Trophoblast cell (in vitro differentiated cells and primary cell): ENCODE measurements around the gene RFX3.

ENCODE experiments used
- DNase-seq, 2 donors: peaks; one replicate each; pipeline ENCODE4 v3.0.0-alpha.2; 2016
- H2AFZ ChIP-seq: 2 replicates; pipeline ENCODE4 v1.6.1; 2013; ENCODE audit warnings: low read length, moderate library complexity, mild to moderate bottlenecking; ENCODE audit not compliant: insufficient read depth, poor library complexity
- H2AK5ac ChIP-seq: 2 replicates; pipeline ENCODE4 v1.6.1; 2013; ENCODE audit warnings: mild to moderate bottlenecking, low read length
- H2BK120ac ChIP-seq: 2 replicates; pipeline ENCODE4 v1.6.1; 2013; ENCODE audit warnings: low read length, mild to moderate bottlenecking, moderate library complexity; ENCODE audit not compliant: insufficient read depth, poor library complexity
- H2BK12ac ChIP-seq: 2 replicates; pipeline ENCODE4 v1.6.1; 2013; ENCODE audit warnings: mild to moderate bottlenecking, low read length, moderate library complexity
- H2BK5ac ChIP-seq: 2 replicates; pipeline ENCODE4 v1.6.1; 2013; ENCODE audit warnings: low read length, low read depth, moderate library complexity, mild to moderate bottlenecking; ENCODE audit not compliant: poor library complexity
- H3K14ac ChIP-seq: 2 replicates; pipeline ENCODE4 v1.6.1; 2013; ENCODE audit warnings: mild to moderate bottlenecking, low read length
- H3K18ac ChIP-seq: 2 replicates; pipeline ENCODE4 v1.6.1; 2013; ENCODE audit warnings: mild to moderate bottlenecking, low read length
- H3K23ac ChIP-seq: 2 replicates; pipeline ENCODE4 v1.6.1; 2013; ENCODE audit warnings: low read length
- H3K27ac ChIP-seq: 2 replicates; pipeline ENCODE4 v1.5.1; 2013; ENCODE audit warnings: low read depth, mild to moderate bottlenecking, inconsistent platforms, low read length, moderate library complexity
- H3K27me3 ChIP-seq: 2 replicates; pipeline ENCODE4 v1.6.1; 2013; ENCODE audit warnings: inconsistent platforms, mild to moderate bottlenecking, low read length, moderate library complexity; ENCODE audit not compliant: insufficient read depth
- H3K36me3 ChIP-seq, 2 experiments: 1 replicate in 1 of 2; 2 replicates in 1 of 2; pipeline ENCODE4 v1.6.1; 2013; ENCODE audit warnings: low read length in 2 of 2, mild to moderate bottlenecking in 2 of 2, moderate library complexity in 1 of 2; ENCODE audit not compliant: insufficient read depth in 2 of 2, control insufficient read depth in 1 of 2
- H3K4ac ChIP-seq: 2 replicates; pipeline ENCODE4 v1.6.1; 2013; ENCODE audit warnings: low read depth, mild to moderate bottlenecking, low read length, moderate library complexity
- H3K4me1 ChIP-seq, 2 experiments: 1 replicate in 1 of 2; 2 replicates in 1 of 2; pipeline ENCODE4 v1.6.1; 2013; ENCODE audit warnings: low read length in 2 of 2, mild to moderate bottlenecking in 2 of 2, moderate library complexity in 1 of 2; ENCODE audit not compliant: insufficient read depth in 2 of 2, control insufficient read depth in 1 of 2
- H3K4me2 ChIP-seq: 2 replicates; pipeline ENCODE4 v1.6.1; 2013; ENCODE audit warnings: inconsistent platforms, mild to moderate bottlenecking, low read length, moderate library complexity
- H3K4me3 ChIP-seq: 2 replicates; pipeline ENCODE4 v1.5.1; 2013; ENCODE audit warnings: mild to moderate bottlenecking, low read depth, low read length, inconsistent platforms
- H3K79me1 ChIP-seq: one replicate; pipeline ENCODE4 v1.6.1; 2013; ENCODE audit warnings: low read length
- H3K79me2 ChIP-seq: 2 replicates; pipeline ENCODE4 v1.6.1; 2013; ENCODE audit warnings: low read length, mild to moderate bottlenecking; ENCODE audit not compliant: control insufficient read depth, insufficient read depth, poor library complexity
- H3K9ac ChIP-seq: 2 replicates; pipeline ENCODE4 v1.6.1; 2013; ENCODE audit warnings: mild to moderate bottlenecking, low read length
- H3K9me3 ChIP-seq: 2 replicates; pipeline ENCODE4 v1.6.1; 2013; ENCODE audit warnings: low read depth, mild to moderate bottlenecking, control low read depth, inconsistent platforms, low read length; ENCODE audit not compliant: insufficient read depth
- H4K12ac ChIP-seq: 2 replicates; pipeline ENCODE4 v1.6.1; 2013; ENCODE audit warnings: low read depth, mild to moderate bottlenecking, low read length, moderate library complexity
- H4K8ac ChIP-seq: 2 replicates; pipeline ENCODE4 v1.6.1; 2013; ENCODE audit warnings: low read depth, mild to moderate bottlenecking, low read length, moderate library complexity
- H4K91ac ChIP-seq: one replicate; pipeline ENCODE4 v1.6.1; 2013; ENCODE audit warnings: low read depth, mild to moderate bottlenecking, low read length, moderate library complexity
- WGBS: extraction: QIAGEN DNeasy Blood & Tissue Kit; methylation state at CpG from one replicate; pipeline ENCODE4 v1.1.7; 2013; ENCODE audit warnings: missing lambda C conversion rate; ENCODE audit not compliant: insufficient read length, insufficient coverage; ENCODE audit errors: extremely low coverage; 5-methylcytosine and 5-hydroxymethylcytosine counted together

RFX3 gene

DNA sequence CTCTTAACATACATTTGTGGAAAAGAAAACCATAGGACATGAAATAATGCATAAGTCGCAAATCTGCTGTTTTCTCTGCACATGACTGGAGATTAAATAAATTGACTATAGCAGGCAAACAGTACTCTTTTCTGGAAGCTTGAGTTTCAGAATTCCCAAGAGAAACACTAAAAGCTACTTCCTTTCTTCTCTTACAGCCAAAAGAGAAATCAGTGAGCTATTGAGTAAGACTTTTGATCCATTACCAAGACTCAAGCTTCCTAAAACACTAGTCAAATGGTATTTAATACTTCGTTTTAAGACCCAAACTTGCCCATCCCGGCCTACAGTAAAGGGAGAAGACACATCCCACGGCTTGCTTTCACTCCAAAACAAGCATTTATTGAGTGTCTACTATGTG is 346.1 kb downstream of the RFX3 start:
- H3K18ac ChIP-seq, result no peak overlapping the region
- no peak overlapping the region for H3K27ac ChIP-seq
- WGBS, result no CpG with 5 or more reads among the region's 4 CpGs
- no peaks in the 10 kb centered on the region for H3K79me2 ChIP-seq
- H3K27me3 ChIP-seq, result peaks cover 4% of the 10 kb centered on the region
- H2BK120ac ChIP-seq, result no peak overlapping the region
- H3K4me1 ChIP-seq, result no peaks in the 10 kb centered on the region
- no peak overlapping the region for H2AFZ ChIP-seq
- no peak overlapping the region for H3K4ac ChIP-seq
- H3K9ac ChIP-seq, result no peak overlapping the region
- H2BK12ac ChIP-seq, result no peak overlapping the region
- H3K23ac ChIP-seq, result no peak overlapping the region
- H3K9me3 ChIP-seq, result no peaks in the 10 kb centered on the region
- H3K4me3 ChIP-seq, result no peak overlapping the region
- no peak overlapping the region for H3K4me2 ChIP-seq
- H4K8ac ChIP-seq, result no peak overlapping the region
- H3K79me1 ChIP-seq, result no peaks in the 10 kb centered on the region
- H4K12ac ChIP-seq, result no peak overlapping the region
- no peak overlapping the region for H2AK5ac ChIP-seq
- no peak overlapping the region for H2BK5ac ChIP-seq
- H4K91ac ChIP-seq, result no peak overlapping the region
- no peak for DNase-seq
- H3K36me3 ChIP-seq, result no peaks in the 10 kb centered on the region
- no peak overlapping the region for H3K14ac ChIP-seq

DNA sequence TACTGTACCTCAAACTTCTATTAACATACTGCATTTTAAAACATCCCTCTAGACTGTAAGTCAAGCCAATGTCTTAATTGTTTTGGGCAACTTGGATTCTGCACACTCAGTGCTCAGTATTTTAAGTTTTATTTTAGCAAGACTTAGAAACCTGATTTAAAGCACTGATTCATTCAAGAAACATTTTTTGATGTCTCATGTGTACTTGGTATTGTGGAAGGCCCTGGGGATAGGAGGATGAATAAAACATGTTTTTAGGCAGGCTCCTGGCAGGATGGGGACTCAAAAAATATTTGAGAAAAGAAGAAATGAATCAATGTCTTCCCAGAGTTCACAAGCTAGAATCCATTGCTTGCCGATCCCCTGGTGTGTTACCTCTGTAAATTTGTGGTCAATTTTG is 347.9 kb downstream of the RFX3 start:
- no peak overlapping the region for H3K14ac ChIP-seq
- H3K79me2 ChIP-seq, result no peaks in the 10 kb centered on the region
- DNase-seq, result peak in 1 of 2 donors; percentile 13
- no peak overlapping the region for H3K18ac ChIP-seq
- H3K4me3 ChIP-seq, result no peak overlapping the region
- H3K4ac ChIP-seq, result no peak overlapping the region
- H3K27me3 ChIP-seq, result peaks cover 4% of the 10 kb centered on the region
- H3K4me1 ChIP-seq, result no peaks in the 10 kb centered on the region
- H2BK5ac ChIP-seq, result no peak overlapping the region
- no peak overlapping the region for H4K8ac ChIP-seq
- no CpG with 5 or more reads among the region's 1 CpG for WGBS
- H3K4me2 ChIP-seq, result no peak overlapping the region
- no peak overlapping the region for H2BK120ac ChIP-seq
- no peak overlapping the region for H2BK12ac ChIP-seq
- no peak overlapping the region for H4K91ac ChIP-seq
- H3K79me1 ChIP-seq, result no peaks in the 10 kb centered on the region
- H2AK5ac ChIP-seq, result no peak overlapping the region
- H3K27ac ChIP-seq, result no peak overlapping the region
- H3K9me3 ChIP-seq, result no peaks in the 10 kb centered on the region
- H3K23ac ChIP-seq, result no peak overlapping the region
- H2AFZ ChIP-seq, result no peak overlapping the region
- H4K12ac ChIP-seq, result no peak overlapping the region
- H3K9ac ChIP-seq, result no peak overlapping the region
- no peaks in the 10 kb centered on the region for H3K36me3 ChIP-seq

DNA sequence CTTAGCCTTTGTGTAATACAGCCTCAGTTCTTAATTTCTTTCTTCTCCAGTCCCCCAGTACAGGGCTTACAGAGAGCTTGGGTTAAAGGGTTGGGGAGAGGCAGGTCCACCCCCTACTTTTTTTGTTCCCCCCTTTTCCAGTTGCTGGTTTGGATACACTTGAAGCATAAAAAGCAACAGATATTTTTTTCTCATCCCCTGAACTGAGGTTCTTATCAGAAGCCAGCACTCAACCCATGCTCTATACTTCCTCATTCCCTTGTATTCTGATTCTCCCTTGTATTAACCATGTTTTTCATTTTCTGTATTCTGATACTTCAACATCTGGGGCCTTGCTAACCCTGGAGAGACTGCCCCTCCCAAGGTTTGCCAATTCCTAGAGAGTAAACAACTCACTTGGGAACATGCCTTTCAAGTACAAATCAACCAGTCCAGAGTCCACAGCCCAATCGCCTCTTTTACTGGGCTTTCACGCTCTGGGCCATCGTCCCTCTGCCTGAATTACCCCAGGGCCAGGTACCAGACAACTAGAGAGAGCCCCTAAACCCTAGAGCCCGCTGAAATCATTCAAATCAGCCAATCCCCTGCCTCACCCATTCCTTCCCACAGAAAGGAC is 348.5 kb downstream of the RFX3 start:
- Histone ChIP-seq H2AK5ac (no peak overlapping the region), H3K79me1 (no peaks in the 10 kb centered on the region), H2BK120ac (no peak overlapping the region), H4K8ac (no peak overlapping the region), H3K4ac (no peak overlapping the region), H3K4me1 (no peaks in the 10 kb centered on the region), H3K18ac (no peak overlapping the region), H2AFZ (no peak overlapping the region), H3K23ac (no peak overlapping the region), H3K36me3 (no peaks in the 10 kb centered on the region), H3K27me3 (peaks cover 4% of the 10 kb centered on the region), H3K79me2 (no peaks in the 10 kb centered on the region), H2BK12ac (no peak overlapping the region), H3K27ac (no peak overlapping the region), H3K4me2 (no peak overlapping the region), H3K4me3 (no peak overlapping the region), H4K12ac (no peak overlapping the region), H3K9ac (no peak overlapping the region), H2BK5ac (no peak overlapping the region), H3K14ac (no peak overlapping the region), H3K9me3 (no peaks in the 10 kb centered on the region), H4K91ac (no peak overlapping the region)
- no peak for DNase-seq
- no CpG with 5 or more reads among the region's 4 CpGs for WGBS

DNA sequence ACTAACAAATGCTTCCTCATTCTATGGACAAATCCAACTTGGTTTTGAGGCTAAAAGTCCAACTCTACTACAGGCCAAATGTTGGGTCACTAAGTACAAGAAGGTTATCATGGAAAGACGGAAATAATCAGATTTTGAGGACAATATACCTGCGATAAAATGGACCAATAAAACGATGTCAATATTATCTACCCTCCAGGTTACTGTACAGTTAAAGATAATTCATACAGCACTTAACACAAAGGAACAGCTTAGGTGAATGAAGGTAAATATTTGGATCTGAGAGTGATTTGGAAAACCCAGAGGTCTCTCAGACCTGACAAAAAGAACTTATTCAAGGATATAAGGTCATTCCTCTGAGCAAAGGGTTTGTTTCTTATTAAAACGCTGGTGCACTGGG is 352.4 kb downstream of the RFX3 start:
- H3K9ac ChIP-seq, result no peak overlapping the region
- WGBS, result no CpG with 5 or more reads among the region's 4 CpGs

More for the DNA sequence above, 352.4 kb downstream of the RFX3 start:
- H4K91ac ChIP-seq, result no peak overlapping the region
- H3K27ac ChIP-seq, result no peak overlapping the region
- no peak overlapping the region for H2BK12ac ChIP-seq
- no peak overlapping the region for H3K18ac ChIP-seq
- H4K8ac ChIP-seq, result no peak overlapping the region
- no peak overlapping the region for H2AFZ ChIP-seq
- H3K4me2 ChIP-seq, result no peak overlapping the region
- H3K79me1 ChIP-seq, result no peaks in the 10 kb centered on the region
- no peak overlapping the region for H3K4me3 ChIP-seq
- no peaks in the 10 kb centered on the region for H3K4me1 ChIP-seq
- no peak overlapping the region for H4K12ac ChIP-seq
- no peak for DNase-seq
- H3K36me3 ChIP-seq, result no peaks in the 10 kb centered on the region
- H2BK120ac ChIP-seq, result no peak overlapping the region
- no peaks in the 10 kb centered on the region for H3K9me3 ChIP-seq
- H3K4ac ChIP-seq, result no peak overlapping the region
- no peak overlapping the region for H2BK5ac ChIP-seq
- H3K23ac ChIP-seq, result no peak overlapping the region
- no peak overlapping the region for H3K14ac ChIP-seq
- no peak overlapping the region for H2AK5ac ChIP-seq
- H3K79me2 ChIP-seq, result no peaks in the 10 kb centered on the region
- no peaks in the 10 kb centered on the region for H3K27me3 ChIP-seq
